ENCODE data around the gene GJB5.

- TF ChIP-seq, protein P1, sequence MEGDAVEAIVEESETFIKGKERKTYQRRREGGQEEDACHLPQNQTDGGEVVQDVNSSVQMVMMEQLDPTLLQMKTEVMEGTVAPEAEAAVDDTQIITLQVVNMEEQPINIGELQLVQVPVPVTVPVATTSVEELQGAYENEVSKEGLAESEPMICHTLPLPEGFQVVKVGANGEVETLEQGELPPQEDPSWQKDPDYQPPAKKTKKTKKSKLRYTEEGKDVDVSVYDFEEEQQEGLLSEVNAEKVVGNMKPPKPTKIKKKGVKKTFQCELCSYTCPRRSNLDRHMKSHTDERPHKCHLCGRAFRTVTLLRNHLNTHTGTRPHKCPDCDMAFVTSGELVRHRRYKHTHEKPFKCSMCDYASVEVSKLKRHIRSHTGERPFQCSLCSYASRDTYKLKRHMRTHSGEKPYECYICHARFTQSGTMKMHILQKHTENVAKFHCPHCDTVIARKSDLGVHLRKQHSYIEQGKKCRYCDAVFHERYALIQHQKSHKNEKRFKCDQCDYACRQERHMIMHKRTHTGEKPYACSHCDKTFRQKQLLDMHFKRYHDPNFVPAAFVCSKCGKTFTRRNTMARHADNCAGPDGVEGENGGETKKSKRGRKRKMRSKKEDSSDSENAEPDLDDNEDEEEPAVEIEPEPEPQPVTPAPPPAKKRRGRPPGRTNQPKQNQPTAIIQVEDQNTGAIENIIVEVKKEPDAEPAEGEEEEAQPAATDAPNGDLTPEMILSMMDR (IDR thresholded peaks at IDR 0.05; ENCODE audit: low read depth, low read length), result no peak
- no peak for TF ChIP-seq POLR2A (IDR thresholded peaks at IDR 0.05; ENCODE audit: extremely low read depth, insufficient read length)
These were observed 36.1 kb downstream of the GJB5 start for GRCh38 chr1:34790985-34791384.

Data from NB4 (cell line).